Measurements from ENCODE around the gene RAB4A.

DNA sequence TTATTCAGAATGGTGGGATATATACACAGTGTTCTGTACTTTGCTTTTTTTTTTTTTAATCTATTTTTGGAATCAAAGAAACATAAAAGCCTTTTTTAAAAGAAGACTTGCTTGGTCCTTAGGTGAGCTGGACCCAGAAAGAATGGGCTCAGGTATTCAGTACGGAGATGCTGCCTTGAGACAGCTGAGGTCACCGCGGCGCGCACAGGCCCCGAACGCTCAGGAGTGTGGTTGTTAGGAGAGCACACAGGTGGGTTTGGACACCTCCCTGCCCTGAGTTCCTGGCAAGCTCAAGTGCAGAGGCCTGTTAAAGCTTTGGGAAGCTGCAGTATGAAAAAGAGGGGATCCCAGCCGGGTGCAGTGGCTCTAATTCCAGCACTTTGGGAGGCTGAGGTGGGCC is 31.8 kb downstream of the RAB4A start:
- TF ChIP-seq, protein P1, sequence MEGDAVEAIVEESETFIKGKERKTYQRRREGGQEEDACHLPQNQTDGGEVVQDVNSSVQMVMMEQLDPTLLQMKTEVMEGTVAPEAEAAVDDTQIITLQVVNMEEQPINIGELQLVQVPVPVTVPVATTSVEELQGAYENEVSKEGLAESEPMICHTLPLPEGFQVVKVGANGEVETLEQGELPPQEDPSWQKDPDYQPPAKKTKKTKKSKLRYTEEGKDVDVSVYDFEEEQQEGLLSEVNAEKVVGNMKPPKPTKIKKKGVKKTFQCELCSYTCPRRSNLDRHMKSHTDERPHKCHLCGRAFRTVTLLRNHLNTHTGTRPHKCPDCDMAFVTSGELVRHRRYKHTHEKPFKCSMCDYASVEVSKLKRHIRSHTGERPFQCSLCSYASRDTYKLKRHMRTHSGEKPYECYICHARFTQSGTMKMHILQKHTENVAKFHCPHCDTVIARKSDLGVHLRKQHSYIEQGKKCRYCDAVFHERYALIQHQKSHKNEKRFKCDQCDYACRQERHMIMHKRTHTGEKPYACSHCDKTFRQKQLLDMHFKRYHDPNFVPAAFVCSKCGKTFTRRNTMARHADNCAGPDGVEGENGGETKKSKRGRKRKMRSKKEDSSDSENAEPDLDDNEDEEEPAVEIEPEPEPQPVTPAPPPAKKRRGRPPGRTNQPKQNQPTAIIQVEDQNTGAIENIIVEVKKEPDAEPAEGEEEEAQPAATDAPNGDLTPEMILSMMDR (IDR thresholded peaks at IDR 0.05) = no peak
- no peak for TF ChIP-seq POLR2A (IDR thresholded peaks at IDR 0.05)
